SJCRH30 (cell line): ENCODE results near the gene RIPOR2. TPM values are rescaled to one million over a fixed set of nuclear protein-coding genes. Genes with fewer than 3 reads are reported as not detected.
"Not testable (repeated sequence)": the region's sequence is repeated elsewhere in the genome, so short reads cannot be mapped to it uniquely, and the experiment has no call there.

ENCODE experiments used
- DNase-seq, 2 experiments: peaks; one replicate each; pipeline ENCODE4 v3.0.0-alpha.2; 2015 to 2020
- H3K27ac ChIP-seq: fragments of 250-450 bp; sonication (Bioruptor Pico); 2 replicates; pipeline ENCODE4 v1.5.1; 2020; ENCODE audit warnings: mild to moderate bottlenecking, moderate library complexity
- H3K27me3 ChIP-seq: fragments of 250-450 bp; sonication (Bioruptor Pico); 2 replicates; pipeline ENCODE4 v1.5.1; 2020; ENCODE audit warnings: mild to moderate bottlenecking, moderate library complexity
- H3K36me3 ChIP-seq: fragments of 250-450 bp; sonication (Bioruptor Pico); 2 replicates; pipeline ENCODE4 v1.5.1; 2020; ENCODE audit warnings: mild to moderate bottlenecking, moderate library complexity
- H3K4me1 ChIP-seq: fragments of 250-450 bp; sonication (Bioruptor Pico); 2 replicates; pipeline ENCODE4 v1.5.1; 2020; ENCODE audit warnings: mild to moderate bottlenecking, moderate library complexity
- H3K4me3 ChIP-seq: fragments of 250-450 bp; sonication (Bioruptor Pico); 2 replicates; pipeline ENCODE4 v1.5.1; 2020; ENCODE audit warnings: mild to moderate bottlenecking, moderate library complexity
- H3K9me3 ChIP-seq: fragments of 250-450 bp; sonication (Bioruptor Pico); replicated peaks from 2 replicates; pipeline ENCODE4 v1.5.1; 2020; ENCODE audit warnings: mild to moderate bottlenecking, moderate library complexity
- total RNA-seq: library from RNA; depleted of rRNA; stranded (reverse); fragments of >200 nt; shearing (Covaris generic); gene quantifications from 2 replicates; pipeline ENCODE4 v1.2.3, GENCODE V29; 2014

RIPOR2 gene
- total RNA-seq, 1 experiment from 2014 or later = 3.9 TPM

DNA sequence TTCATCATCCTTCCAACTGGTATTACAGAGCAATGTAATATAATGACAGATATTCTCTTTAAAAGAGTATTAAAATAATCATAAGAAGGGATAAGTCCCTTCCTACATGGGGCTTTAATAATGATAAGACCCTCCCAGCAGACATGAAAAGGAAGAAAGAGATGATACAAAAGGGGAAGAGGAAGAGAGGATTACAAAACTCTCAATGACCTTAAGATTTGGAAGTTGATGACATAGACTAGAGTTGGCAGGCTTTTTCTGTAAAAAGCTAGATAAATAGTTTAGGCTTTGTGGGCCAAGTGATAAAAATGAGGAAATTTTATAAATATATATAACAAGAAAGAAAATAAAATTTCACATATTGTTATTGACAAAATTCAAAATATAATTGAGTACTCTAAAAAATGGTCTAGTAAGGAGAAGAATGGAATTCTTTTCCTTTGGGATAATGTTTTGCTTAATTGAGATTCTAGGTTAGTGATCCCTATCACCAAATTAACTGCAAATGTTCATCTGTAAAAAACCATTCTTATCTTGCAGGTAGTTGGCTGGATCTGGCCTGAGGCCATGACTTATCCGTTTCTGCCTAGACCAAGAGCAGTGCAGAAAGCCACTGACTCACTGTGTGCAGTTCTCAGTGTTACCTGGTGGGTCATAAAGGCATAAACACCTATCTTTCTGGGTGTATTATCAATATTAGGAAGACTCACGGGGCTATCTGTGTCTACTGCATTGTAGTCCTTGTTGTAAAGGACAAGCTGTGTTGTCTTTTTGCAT, 11.0 kb downstream of the RIPOR2 start:
- no peak for DNase-seq
- H3K36me3 ChIP-seq = no peaks in the 10 kb centered on the region

DNA sequence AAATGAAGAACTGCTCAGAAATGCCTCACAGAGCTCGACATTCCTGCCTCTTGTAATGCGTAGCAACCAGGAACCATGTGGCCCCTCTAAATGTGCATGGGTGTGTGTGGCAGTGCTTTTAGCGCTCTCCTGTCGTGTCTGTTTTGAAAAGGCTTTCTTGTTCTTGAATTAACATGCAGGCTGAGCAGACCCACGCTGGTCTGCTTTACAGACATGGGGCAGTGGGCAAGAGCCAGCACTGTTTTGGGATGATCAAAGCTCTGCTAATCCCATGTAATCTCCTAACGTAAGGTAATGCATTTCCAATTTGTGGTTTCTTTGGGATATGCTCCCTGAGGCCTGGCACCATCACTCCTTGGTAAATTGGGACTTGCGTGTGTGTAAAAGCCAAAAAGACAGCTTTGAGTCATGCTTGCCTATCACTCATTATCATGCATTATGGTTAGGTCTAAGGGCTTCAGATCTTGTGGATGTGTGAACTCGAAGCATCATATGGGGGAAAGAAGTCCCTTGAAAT, 11.8 kb downstream of the RIPOR2 start:
- peaks cover 12% of the 10 kb centered on the region for H3K4me1 ChIP-seq
- no peaks in the 10 kb centered on the region for H3K36me3 ChIP-seq
- no peaks in the 10 kb centered on the region for H3K27me3 ChIP-seq
- H3K9me3 ChIP-seq = no peaks in the 10 kb centered on the region
- no peak overlapping the region for H3K27ac ChIP-seq
- H3K4me3 ChIP-seq = no peak overlapping the region
- DNase-seq = no peak

More for the DNA sequence above, 11.0 kb downstream of the RIPOR2 start:
- H3K27ac ChIP-seq = no peak overlapping the region
- H3K9me3 ChIP-seq = no peaks in the 10 kb centered on the region
- peaks cover 12% of the 10 kb centered on the region for H3K4me1 ChIP-seq
- no peaks in the 10 kb centered on the region for H3K27me3 ChIP-seq
- no peak overlapping the region for H3K4me3 ChIP-seq

DNA sequence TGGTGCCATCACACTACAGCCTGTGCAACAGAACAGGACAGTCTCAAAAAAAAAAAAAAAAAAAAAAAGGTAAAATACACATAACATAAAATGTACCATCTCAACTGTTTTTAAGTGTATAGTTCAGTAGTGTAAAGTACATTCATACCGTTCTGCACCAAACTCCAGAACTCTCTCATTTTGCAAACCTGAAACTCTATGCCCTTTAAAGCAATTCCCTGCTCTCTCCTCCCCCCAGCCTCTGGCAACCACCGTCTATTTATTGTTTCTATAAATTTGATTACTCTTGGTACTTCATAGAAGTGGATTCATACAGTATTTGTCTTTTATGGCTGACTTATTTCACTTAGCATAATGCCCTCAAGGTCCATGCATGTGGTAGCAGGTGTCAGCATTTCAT, 12.9 kb downstream of the RIPOR2 start:
- H3K36me3 ChIP-seq = no peaks in the 10 kb centered on the region
- no peak overlapping the region for H3K27ac ChIP-seq
- DNase-seq = no peak
- no peaks in the 10 kb centered on the region for H3K9me3 ChIP-seq
- H3K4me3 ChIP-seq = no peak overlapping the region
- H3K4me1 ChIP-seq = peaks cover 14% of the 10 kb centered on the region
- H3K27me3 ChIP-seq = no peaks in the 10 kb centered on the region

DNA sequence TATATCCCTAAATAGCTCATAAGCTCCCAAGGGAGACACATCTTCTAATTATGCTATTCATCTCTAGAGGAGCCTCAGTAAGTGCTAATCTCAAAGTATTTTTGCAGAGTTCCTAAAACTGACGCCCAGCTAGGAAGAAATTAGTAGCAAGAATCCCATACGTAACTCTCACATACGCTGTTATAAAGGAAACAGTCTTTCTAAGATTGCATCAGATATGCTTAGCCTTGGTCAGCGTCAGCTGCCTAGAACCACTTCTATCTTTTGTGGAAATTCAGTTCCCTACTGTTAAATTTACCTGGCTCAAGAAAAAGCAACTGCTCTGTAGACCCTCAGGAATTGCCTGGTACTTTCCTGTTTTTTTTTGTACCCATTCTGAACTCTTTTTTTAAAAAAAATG, 13.6 kb downstream of the RIPOR2 start:
- no peaks in the 10 kb centered on the region for H3K27me3 ChIP-seq
- no peaks in the 10 kb centered on the region for H3K9me3 ChIP-seq
- no peak overlapping the region for H3K4me3 ChIP-seq
- no peak for DNase-seq
- H3K27ac ChIP-seq = no peak overlapping the region
- peaks cover 14% of the 10 kb centered on the region for H3K4me1 ChIP-seq
- no peaks in the 10 kb centered on the region for H3K36me3 ChIP-seq

DNA sequence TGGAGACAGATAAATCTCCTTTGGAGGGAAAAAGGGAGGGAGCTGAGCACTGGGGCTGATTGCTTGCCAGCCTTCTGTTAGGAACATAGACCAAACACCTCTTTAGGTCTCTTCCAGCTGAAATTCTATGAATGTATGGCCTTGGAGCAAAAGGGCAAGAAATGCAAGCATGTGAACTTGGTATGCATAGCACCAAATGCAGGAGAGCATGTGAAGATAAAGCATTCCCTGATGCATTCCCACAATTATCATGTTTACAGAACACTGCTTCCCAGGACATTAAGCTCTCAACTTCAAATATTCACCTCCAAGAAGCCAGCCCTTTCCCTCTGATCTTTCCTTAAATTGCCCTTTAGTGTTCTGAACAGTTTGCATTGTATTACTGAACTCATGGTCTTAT, 15.6 kb downstream of the RIPOR2 start:
- H3K27ac ChIP-seq = peak overlapping the region; percentile 84
- DNase-seq = peak in 1 of 2 experiments; percentile 38
- H3K4me1 ChIP-seq = peaks cover 14% of the 10 kb centered on the region
- H3K27me3 ChIP-seq = no peaks in the 10 kb centered on the region
- H3K4me3 ChIP-seq = 0 out of 2 replicates have a peak overlapping the region, but pooled peaks have one; percentile 11
- no peaks in the 10 kb centered on the region for H3K9me3 ChIP-seq
- no peaks in the 10 kb centered on the region for H3K36me3 ChIP-seq

DNA sequence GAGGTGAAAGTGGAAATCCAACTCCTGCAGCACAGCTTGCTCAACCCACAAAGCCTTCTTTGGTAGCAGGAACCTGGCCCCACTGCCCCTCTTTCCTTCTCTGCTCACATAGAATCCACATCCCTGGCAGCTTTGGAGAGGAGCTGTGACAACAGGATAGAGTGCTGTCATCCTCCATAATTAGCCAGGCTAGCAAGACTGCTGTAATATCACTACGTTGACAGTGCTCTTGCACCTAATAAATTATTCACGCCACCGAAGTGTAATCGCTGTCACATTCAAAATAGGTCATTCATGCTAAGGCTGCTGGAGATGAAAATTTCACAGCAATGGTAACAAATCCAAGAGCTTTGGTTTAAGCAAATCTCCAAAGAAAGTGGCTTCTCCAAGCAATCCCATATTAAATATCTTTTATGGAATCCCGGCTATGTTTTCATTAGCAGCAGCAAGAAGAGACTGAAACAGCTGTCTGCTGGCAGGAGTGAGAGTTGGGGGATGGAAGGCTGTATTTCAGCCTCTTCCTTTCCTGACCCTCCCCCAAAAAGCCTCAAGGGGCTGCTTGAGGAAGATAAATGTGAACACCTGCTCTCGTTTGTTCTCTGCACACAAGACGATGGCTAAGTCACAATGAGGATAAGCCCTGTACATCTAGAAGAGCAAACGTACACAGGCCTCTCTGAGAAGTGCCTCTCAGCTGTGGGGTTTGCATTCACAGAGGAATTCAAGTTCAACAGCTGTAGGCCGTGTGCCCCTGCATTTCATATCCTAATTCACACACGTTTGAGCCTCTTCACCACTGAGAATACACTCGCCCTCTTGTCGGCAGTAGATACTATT, 16.5 kb downstream of the RIPOR2 start:
- no peaks in the 10 kb centered on the region for H3K36me3 ChIP-seq
- peak overlapping the region; percentile 13 for H3K4me3 ChIP-seq
- no peaks in the 10 kb centered on the region for H3K27me3 ChIP-seq
- H3K4me1 ChIP-seq = peaks cover 14% of the 10 kb centered on the region
- no peaks in the 10 kb centered on the region for H3K9me3 ChIP-seq
- peak overlapping the region; percentile 84 for H3K27ac ChIP-seq
- DNase-seq = peak; percentile 87 to 93

DNA sequence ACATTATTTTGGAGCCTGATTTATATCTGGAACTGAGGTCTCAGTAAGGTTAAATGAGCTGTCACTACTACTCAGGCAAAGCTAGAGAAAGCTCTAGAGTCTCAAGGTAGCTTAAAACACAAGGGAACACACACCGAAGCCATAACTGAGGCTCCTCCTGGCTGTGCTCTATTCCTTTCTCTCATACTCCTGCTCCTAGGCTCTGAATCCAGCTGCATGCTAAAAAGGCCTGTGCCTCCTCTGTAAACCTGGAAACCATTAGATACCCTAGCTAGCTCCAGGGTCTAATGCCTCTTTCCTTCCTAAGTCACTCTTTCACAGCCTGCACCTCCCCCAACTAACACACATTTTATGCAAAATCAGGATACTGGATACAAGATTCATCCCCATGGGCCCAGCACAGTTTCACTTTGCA, 17.1 kb downstream of the RIPOR2 start:
- peak overlapping the region; percentile 13 for H3K4me3 ChIP-seq
- H3K36me3 ChIP-seq = no peaks in the 10 kb centered on the region
- no peaks in the 10 kb centered on the region for H3K27me3 ChIP-seq
- H3K9me3 ChIP-seq = no peaks in the 10 kb centered on the region
- no peak for DNase-seq
- H3K27ac ChIP-seq = peak overlapping the region; percentile 84
- peaks cover 14% of the 10 kb centered on the region for H3K4me1 ChIP-seq

DNA sequence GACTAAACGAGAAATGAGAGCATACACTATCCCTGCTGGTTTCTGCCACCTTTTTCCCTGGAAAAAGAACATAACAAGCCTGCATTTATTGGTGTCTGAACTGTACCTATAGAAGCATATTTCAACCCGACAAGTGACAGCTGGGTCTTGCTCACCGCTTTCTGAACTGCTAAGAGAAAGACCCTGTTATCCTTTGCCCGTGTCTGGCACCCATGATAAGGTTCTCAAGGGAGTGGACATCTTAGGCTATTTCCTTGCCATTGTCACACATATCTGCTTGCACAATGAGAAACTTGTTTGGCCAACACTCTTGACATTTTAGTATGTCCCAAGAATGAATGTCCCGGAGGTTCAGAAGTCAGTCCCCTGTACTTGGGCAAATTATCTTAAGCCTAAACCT, 19.3 kb downstream of the RIPOR2 start:
- H3K27me3 ChIP-seq = no peaks in the 10 kb centered on the region
- no peak overlapping the region for H3K27ac ChIP-seq
- no peaks in the 10 kb centered on the region for H3K36me3 ChIP-seq
- H3K4me3 ChIP-seq = no peak overlapping the region
- H3K9me3 ChIP-seq = no peaks in the 10 kb centered on the region
- DNase-seq = no peak
- peaks cover 14% of the 10 kb centered on the region for H3K4me1 ChIP-seq

DNA sequence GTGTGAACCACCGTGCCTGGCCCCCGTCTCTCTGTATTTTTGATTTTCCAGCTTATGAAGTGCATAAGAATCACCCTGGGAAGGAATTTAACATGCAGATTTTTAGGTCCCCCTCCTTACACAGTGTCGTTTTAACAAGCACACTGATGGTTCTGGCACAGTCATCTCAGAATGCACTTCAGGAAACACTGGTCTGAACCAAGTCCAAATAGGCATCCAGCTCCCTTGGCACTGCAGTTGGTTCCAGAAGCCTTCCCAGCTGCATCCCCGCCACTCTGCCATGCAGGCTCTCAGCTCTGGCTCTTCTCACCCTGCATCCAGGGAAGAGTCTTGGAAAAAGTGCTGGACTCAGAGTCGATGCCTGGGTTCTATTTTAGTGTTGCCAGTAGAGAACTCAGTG, 20.1 kb downstream of the RIPOR2 start:
- H3K4me3 ChIP-seq = no peak overlapping the region
- no peaks in the 10 kb centered on the region for H3K36me3 ChIP-seq
- no peaks in the 10 kb centered on the region for H3K9me3 ChIP-seq
- H3K4me1 ChIP-seq = peaks cover 11% of the 10 kb centered on the region
- no peak overlapping the region for H3K27ac ChIP-seq
- H3K27me3 ChIP-seq = no peaks in the 10 kb centered on the region
- no peak for DNase-seq

DNA sequence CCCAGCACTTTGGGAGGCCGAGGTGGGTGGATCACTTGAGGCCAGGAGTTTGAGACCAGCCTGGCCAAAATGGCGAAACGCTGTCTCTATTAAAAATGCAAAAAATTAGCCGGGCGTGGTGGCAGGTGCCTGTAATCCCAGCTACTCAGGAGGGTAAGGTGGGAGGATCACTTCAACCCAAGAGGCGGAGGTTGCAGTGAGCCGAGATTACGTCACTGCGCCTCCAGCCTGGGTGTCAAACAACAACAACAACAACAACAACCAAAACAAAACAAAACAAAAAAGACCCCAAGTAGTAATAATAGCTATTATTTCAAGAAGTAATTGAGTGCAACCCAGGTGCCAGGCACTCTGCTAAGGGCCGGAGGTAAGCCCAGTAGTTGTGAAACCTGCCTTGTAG, 21.7 kb downstream of the RIPOR2 start:
- H3K36me3 ChIP-seq, H3K4me1 ChIP-seq, H3K4me3 ChIP-seq, DNase-seq, H3K27ac ChIP-seq, H3K27me3 ChIP-seq, H3K9me3 ChIP-seq: not testable (repeated sequence)

DNA sequence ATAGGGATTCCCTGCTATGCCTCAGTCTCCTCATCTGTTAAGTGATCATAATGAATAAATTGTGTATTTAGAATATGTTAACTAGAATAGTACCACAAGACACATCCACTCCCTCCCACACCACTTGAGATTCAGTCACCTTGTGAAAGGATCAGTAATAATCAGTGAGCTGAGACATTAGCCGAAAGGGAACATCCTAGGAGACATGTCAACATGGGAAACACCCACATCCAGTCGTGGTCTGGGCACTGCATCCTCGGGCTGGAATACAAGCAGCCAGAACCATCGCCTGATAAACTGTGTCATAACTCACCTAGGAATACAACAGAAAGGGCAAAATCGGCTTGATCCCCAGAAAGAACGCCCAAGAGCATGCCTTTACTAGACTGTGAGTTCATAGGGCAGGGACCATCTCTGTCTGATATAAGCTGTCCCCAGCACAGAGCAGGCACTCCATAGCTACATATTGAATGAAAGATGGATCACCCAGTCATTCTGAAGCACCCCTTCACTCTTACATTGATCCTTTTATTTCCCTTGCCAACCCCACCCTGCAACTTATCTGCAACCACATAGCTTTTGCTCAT, 23.9 kb downstream of the RIPOR2 start:
- Histone ChIP-seq H3K9me3 (no peaks in the 10 kb centered on the region), H3K36me3 (no peaks in the 10 kb centered on the region), H3K27me3 (no peaks in the 10 kb centered on the region), H3K4me3 (peak overlapping the region; percentile 63), H3K27ac (no peak overlapping the region), H3K4me1 (peaks cover 13% of the 10 kb centered on the region)
- no peak for DNase-seq

DNA sequence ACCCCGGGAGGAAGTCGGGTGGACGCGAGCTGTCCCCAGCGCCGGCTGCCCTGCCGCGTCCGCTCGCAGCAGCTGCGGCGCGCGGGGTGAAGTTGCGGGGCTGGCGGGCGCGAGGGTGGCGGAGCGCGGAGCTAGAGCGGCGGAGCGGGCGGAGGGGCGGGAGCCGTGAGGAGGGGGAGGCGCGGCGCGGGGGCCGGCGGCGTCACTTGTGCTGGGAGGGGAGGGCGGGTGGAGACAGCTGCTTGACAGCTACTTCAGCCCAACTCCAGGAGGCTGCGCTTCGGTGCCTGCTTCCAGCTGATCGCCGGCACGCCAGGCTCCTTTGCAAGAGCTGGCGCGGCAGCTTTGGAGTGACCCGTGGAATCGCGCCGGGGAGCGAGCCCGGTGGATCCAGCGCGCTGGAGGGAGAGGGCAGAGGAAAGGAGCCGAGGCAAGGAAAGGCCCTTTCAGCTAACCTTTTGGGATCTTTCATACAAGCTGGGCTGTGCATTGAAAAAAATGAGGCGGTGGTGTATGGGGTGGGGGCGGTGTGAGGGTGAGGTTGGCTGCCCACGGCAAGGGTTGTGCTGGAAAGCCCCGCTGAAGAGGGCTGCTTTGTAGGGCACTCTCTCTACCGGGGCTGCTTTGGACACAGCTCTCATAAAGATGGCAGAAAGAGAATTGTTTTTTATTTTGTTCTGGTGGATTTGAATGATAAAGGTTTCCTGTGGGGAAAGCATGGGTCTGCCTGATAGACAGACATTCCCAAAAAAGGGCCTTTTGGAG, 24.6 kb downstream of the RIPOR2 start:
- Histone ChIP-seq H3K27me3 (no peaks in the 10 kb centered on the region), H3K36me3 (no peaks in the 10 kb centered on the region), H3K4me3 (peak overlapping the region; percentile 63), H3K9me3 (no peaks in the 10 kb centered on the region), H3K4me1 (peaks cover 13% of the 10 kb centered on the region), H3K27ac (no peak overlapping the region)
- DNase-seq = peak; percentile 60 to 66

DNA sequence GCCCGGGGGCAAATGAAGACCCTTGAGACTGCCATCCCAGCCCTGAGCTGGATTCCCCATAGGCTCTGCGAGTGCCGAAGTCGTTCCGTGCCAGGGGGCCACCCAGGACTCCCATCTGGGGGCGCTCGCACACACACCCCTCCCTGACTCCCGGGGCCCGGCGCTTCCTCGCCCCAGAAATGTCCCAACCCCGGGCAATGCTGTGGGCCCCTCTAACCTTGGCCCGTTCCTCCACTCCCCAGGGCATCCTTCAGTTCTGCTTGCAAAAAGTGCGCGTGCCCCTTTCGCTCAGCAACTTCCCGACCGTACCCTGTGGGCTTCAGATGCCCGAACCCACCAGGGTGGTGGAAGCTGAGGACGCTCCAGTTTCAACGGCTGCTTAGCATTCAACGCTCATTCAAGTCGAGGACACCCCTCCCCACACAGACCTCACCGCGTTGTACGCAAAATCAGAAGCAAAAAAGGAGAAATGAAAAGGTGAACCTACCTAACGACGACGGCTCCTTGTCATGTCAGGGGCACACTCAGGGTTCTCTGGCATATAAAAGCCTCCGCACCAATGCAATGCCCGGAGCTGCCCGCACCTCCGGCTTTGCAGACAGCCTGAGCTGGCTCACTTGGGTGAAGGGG, 25.3 kb downstream of the RIPOR2 start:
- H3K9me3 ChIP-seq = no peaks in the 10 kb centered on the region
- H3K36me3 ChIP-seq = no peaks in the 10 kb centered on the region
- peaks cover 13% of the 10 kb centered on the region for H3K4me1 ChIP-seq
- H3K27me3 ChIP-seq = no peaks in the 10 kb centered on the region
- peak; percentile 11 to 30 for DNase-seq
- H3K27ac ChIP-seq = no peak overlapping the region
- peak overlapping the region; percentile 63 for H3K4me3 ChIP-seq
